CD4-positive, alpha-beta T cell (primary cell): ENCODE measurements around the gene SNX19. TPM values are rescaled to one million over a fixed set of nuclear protein-coding genes. Genes with fewer than 3 reads are reported as not detected.

Experiments used
- ATAC-seq: fragments of 200-7000 bp; cut with Tn5 transposase; one replicate; pipeline ENCODE4 v1.10.0; 2022; ENCODE audit warnings: mild to moderate bottlenecking; ENCODE audit not compliant: poor library complexity
- CTCF ChIA-PET: fragments of 350-600 bp; sonication (Branson Sonifier 250); formaldehyde crosslinking; loops from one replicate; lab custom pipeline; 2021; ENCODE audit warnings: antibody characterized with exemption, inconsistent platforms; lab: Charles Lee
- POLR2A ChIA-PET: fragments of 350-600 bp; sonication (Branson Sonifier 250); formaldehyde crosslinking; loops from one replicate; lab custom pipeline; 2021; ENCODE audit warnings: antibody characterized with exemption, inconsistent platforms; lab: Charles Lee
- DNase-seq, 14 experiments: peaks; one replicate each; pipeline ENCODE4 v3.0.0-alpha.2; 2013 to 2020; ENCODE audit warnings: mixed read lengths in 2 of 14
- H3K27ac ChIP-seq, 2 donors: one replicate each; pipeline versions ENCODE4 v1.5.1 to v1.7.0; 2013; ENCODE audit warnings: low read length in 2 of 2, low read depth in 1 of 2, mild to moderate bottlenecking in 1 of 2
- H3K27me3 ChIP-seq, 2 experiments: 1 replicate in 1 of 2; 2 replicates in 1 of 2; pipeline versions ENCODE4 v1.6.1 to v1.7.0; 2013; ENCODE audit warnings: low read length in 2 of 2, control low read depth in 1 of 2, mild to moderate bottlenecking in 1 of 2, moderate library complexity in 1 of 2; ENCODE audit not compliant: insufficient read depth in 2 of 2, control insufficient read depth in 1 of 2
- H3K36me3 ChIP-seq: one replicate; pipeline ENCODE4 v1.6.1; 2013; ENCODE audit warnings: low read length, control low read depth; ENCODE audit not compliant: insufficient read depth
- H3K4me1 ChIP-seq: one replicate; pipeline ENCODE4 v1.6.1; 2013; ENCODE audit warnings: low read length, control low read depth; ENCODE audit not compliant: insufficient read depth
- H3K4me3 ChIP-seq: one replicate; pipeline ENCODE4 v1.5.1; 2013; ENCODE audit warnings: mild to moderate bottlenecking, low read length, moderate library complexity
- H3K9me3 ChIP-seq, 2 experiments: 1 replicate in 1 of 2; 2 replicates in 1 of 2; pipeline versions ENCODE4 v1.6.1 to v1.7.0; 2013; ENCODE audit warnings: low read length in 2 of 2, mild to moderate bottlenecking in 2 of 2, control low read depth in 1 of 2, moderate library complexity in 1 of 2; ENCODE audit not compliant: control insufficient read depth in 1 of 2, insufficient read depth in 1 of 2
- H3K27ac Mint-ChIP-seq: one replicate; pipeline ENCODE4 v1.8.0; 2020; ENCODE audit warnings: mixed read lengths
- H3K27me3 Mint-ChIP-seq: one replicate; pipeline ENCODE4 v1.8.0; 2021; ENCODE audit warnings: mixed read lengths
- H3K36me3 Mint-ChIP-seq: one replicate; pipeline ENCODE4 v1.8.0; 2021; ENCODE audit warnings: low read depth, mixed read lengths
- H3K4me1 Mint-ChIP-seq: one replicate; pipeline ENCODE4 v1.8.0; 2021; ENCODE audit warnings: low read depth, mixed read lengths
- H3K4me3 Mint-ChIP-seq: one replicate; pipeline ENCODE4 v1.8.0; 2020; ENCODE audit warnings: mild to moderate bottlenecking, mixed read lengths
- H3K9me3 Mint-ChIP-seq: one replicate; pipeline ENCODE4 v1.8.0; 2020; ENCODE audit warnings: mixed read lengths
- intact Hi-C, 2 experiments: fragments of 100-400 bp; cut with DNase I in 1 of 2; cut with micrococcal nuclease in 1 of 2; formaldehyde crosslinking; loops; one replicate each; pipeline versions ENCODE4 v1.15.1 to v1.9.0; 2023 to 2025; cut with DNase I, micrococcal nuclease
- total RNA-seq, 174 experiments: library from RNA in 2 of 174; stranded (reverse) in 2 of 174; gene quantifications; one replicate each; pipeline ENCODE4 v1.2.3 and lab custom pipeline; 2021 to 2026
- TF ChIP-seq, protein P1 (sequence below): fragments of 200-600 bp; IDR thresholded peaks from one replicate; pipeline ENCODE4 v1.8.0; 2022; ENCODE audit warnings: antibody characterized with exemption, mild to moderate bottlenecking

Gene SNX19
- total RNA-seq, 2 experiments from 2014 or later, result 41.2 to 43.8 TPM

DNA sequence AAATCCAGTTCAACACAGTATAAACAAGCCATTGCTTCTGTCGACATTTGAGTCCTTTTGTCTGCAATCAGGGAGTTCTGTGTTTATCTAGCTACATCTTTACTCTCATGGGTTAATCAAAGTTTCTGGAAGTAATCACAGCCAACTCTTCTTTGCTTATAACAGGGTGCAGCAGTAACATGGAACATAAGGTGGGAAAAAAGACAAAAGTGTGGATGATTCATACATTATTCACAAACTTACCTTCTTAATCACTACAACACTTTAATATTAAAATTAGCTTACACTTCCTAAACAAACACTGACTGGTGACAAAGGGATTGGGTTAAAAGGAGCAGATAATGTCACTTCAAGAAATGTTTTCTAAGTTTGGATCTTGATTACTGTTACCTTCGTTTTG lies 44.7 kb downstream of the SNX19 start:
- H3K27me3 Mint-ChIP-seq, result no peaks in the 10 kb centered on the region

DNA sequence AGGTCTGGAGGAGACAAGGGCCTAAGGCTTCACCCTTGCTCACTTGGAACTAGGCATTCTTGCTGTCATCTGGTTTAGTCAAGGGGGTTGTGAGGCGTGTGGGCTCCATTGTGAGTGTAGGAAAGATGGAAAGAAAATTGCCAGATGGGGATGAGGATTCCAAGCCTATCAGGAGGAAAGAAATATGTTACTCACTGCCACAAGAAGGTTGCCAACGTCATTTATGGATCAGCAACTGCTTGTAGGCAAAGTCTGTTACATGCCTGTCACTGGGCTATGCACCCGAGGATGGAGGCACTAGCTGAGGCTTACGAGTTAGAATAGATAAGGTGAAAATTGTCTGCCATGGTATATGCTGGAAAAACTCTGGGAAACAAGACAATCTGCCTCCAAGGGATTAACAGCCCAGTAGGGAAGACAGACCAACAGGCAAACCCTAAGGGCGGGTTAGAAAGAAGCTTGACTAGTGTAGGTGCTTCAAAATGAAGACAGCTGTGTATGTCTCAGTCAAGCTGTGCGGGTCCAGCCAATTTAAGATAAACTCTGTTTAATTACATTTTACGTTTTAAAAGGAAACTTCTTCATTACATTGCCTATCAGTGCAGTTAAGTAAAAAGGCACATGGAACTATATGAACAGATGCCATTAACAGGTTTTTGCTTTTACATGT lies 47.4 kb downstream of the SNX19 start:
- H3K27me3 Mint-ChIP-seq, result no peaks in the 10 kb centered on the region
- TF ChIP-seq, protein P1, sequence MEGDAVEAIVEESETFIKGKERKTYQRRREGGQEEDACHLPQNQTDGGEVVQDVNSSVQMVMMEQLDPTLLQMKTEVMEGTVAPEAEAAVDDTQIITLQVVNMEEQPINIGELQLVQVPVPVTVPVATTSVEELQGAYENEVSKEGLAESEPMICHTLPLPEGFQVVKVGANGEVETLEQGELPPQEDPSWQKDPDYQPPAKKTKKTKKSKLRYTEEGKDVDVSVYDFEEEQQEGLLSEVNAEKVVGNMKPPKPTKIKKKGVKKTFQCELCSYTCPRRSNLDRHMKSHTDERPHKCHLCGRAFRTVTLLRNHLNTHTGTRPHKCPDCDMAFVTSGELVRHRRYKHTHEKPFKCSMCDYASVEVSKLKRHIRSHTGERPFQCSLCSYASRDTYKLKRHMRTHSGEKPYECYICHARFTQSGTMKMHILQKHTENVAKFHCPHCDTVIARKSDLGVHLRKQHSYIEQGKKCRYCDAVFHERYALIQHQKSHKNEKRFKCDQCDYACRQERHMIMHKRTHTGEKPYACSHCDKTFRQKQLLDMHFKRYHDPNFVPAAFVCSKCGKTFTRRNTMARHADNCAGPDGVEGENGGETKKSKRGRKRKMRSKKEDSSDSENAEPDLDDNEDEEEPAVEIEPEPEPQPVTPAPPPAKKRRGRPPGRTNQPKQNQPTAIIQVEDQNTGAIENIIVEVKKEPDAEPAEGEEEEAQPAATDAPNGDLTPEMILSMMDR, result no peak
- H3K4me1 ChIP-seq, result no peaks in the 10 kb centered on the region
- no peak overlapping the region for H3K4me3 ChIP-seq
- intact Hi-C loops, result no loop called here
- H3K36me3 ChIP-seq, result peaks cover 16% of the 10 kb centered on the region
- no peak for ATAC-seq
- no peak overlapping the region for H3K4me3 Mint-ChIP-seq
- ChIA-PET CTCF (interaction anchor here (0.7 to 1.2 kb wide), 2 partner anchors 47 to 438 kb away, joined by 3 read pairs; partner anchors contain the start of gene SNX19), POLR2A (no interaction called here)
- no peaks in the 10 kb centered on the region for H3K27me3 ChIP-seq
- H3K36me3 Mint-ChIP-seq, result peaks cover 43% of the 10 kb centered on the region
- H3K9me3 ChIP-seq, result no peaks in the 10 kb centered on the region
- no peak for DNase-seq
- H3K27ac Mint-ChIP-seq, result no peak overlapping the region
- no peaks in the 10 kb centered on the region for H3K9me3 Mint-ChIP-seq
- no peaks in the 10 kb centered on the region for H3K4me1 Mint-ChIP-seq
- no peak overlapping the region for H3K27ac ChIP-seq

More for the DNA sequence above, 44.7 kb downstream of the SNX19 start:
- intact Hi-C loops, result no loop called here
- Histone ChIP-seq H3K4me3 (no peak overlapping the region), H3K4me1 (no peaks in the 10 kb centered on the region), H3K27me3 (no peaks in the 10 kb centered on the region), H3K36me3 (peaks cover 37% of the 10 kb centered on the region), H3K27ac (no peak overlapping the region), H3K9me3 (no peaks in the 10 kb centered on the region)
- no peak for DNase-seq
- ATAC-seq, result no peak
- Mint-ChIP-seq H3K4me1 (no peaks in the 10 kb centered on the region), H3K9me3 (no peaks in the 10 kb centered on the region), H3K4me3 (no peak overlapping the region), H3K36me3 (peaks cover 69% of the 10 kb centered on the region), H3K27ac (no peak overlapping the region)
- ChIA-PET CTCF (interaction anchor here (1.9 kb wide), 1 partner anchor 10 kb away, joined by 5 read pairs; no protein-coding TSS in a partner anchor), POLR2A (no interaction called here)
- TF ChIP-seq, protein P1, result no peak

DNA sequence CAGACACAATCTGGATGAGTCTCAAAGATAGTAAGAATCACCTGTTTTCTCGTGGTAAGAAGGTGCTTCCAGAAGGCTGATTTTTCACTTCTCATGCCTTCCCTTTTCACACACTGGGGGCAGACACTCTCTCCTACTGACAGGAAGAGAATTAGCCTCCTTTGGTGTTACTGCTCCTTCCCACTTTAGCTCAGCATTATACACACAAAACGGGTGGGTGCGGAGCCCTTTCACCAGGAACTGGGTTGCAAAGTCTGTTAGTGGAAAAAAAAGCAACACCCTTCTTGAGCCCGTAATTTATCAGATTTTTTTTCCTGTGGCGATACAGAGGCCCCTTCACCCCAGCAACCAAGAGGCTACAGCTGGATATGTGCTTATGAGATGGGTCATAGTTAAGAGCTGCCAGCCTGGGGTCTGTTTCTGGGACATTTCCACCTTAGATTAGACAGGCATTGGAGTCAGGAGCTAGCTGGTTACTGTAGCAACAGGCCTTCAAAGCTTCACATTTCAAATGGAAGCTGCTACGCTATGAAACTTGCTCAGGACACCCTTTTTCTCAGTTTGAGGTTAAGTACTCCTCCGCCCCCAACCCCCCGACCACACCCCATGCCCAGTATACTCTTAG lies 48.1 kb downstream of the SNX19 start:
- Mint-ChIP-seq H3K36me3 (peaks cover 37% of the 10 kb centered on the region), H3K27me3 (no peaks in the 10 kb centered on the region), H3K27ac (no peak overlapping the region), H3K4me1 (no peaks in the 10 kb centered on the region), H3K4me3 (no peak overlapping the region), H3K9me3 (no peaks in the 10 kb centered on the region)
- H3K4me1 ChIP-seq, result no peaks in the 10 kb centered on the region
- no peaks in the 10 kb centered on the region for H3K27me3 ChIP-seq
- H3K9me3 ChIP-seq, result no peaks in the 10 kb centered on the region
- intact Hi-C loops, result no loop called here
- POLR2A ChIA-PET, result no interaction called here
- H3K27ac ChIP-seq, result no peak overlapping the region
- CTCF ChIA-PET, result interaction anchor here (0.7 kb wide), 1 partner anchor 437 kb away, joined by 3 read pairs; no protein-coding TSS in a partner anchor
- TF ChIP-seq, protein P1, result no peak
- ATAC-seq, result no peak
- DNase-seq, result no peak
- H3K36me3 ChIP-seq, result peaks cover 19% of the 10 kb centered on the region
- H3K4me3 ChIP-seq, result no peak overlapping the region
